ENCODE data around the gene OR2L8. TPM values are rescaled to one million over a fixed set of nuclear protein-coding genes. Genes with fewer than 3 reads are reported as not detected.

Gene OR2L8
- total RNA-seq (2014; rRNA removed; shearing (Covaris generic)) (not detected in 2 replicates), polyA plus RNA-seq (2016; fragmentation: Nextera tagmentation; extraction: Ambion mirVana) (not detected in 2 replicates)
- long read RNA-seq = 0 reads

- Mint-ChIP-seq H3K27ac (no peak within 1 kb of the TSS), H3K4me3 (no peak within 1 kb of the TSS), H3K27me3 (ENCODE audit: insufficient read depth, low read depth, poor library complexity) (no peaks in the 10 kb centered on the region), H3K9me3 (peaks cover 83% of the 10 kb centered on the region), H3K4me1 (no peaks in the 10 kb centered on the region), H3K36me3 (ENCODE audit: low read depth) (peaks cover 24% of the 10 kb centered on the region; the same call in 1 of the 3 replicates)
- TF ChIP-seq ZNF331 (CRISPR knock-in tag; IDR thresholded peaks at IDR 0.05; ENCODE audit: low read depth) = no peak
- TF ChIP-seq POLR2AphosphoS5 (IDR thresholded peaks at IDR 0.05; ENCODE audit: low read depth) = no peak
- no peak for TF ChIP-seq CREB1 (CRISPR knock-in tag; IDR thresholded peaks at IDR 0.05; ENCODE audit: low read depth)
- TF ChIP-seq STAT1 (IDR thresholded peaks at IDR 0.05; ENCODE audit: unreplicated experiment) = no peak
- no peak for TF ChIP-seq ZNF462 (CRISPR knock-in tag; IDR thresholded peaks at IDR 0.05)
- TF ChIP-seq JUNB (IDR thresholded peaks at IDR 0.05; ENCODE audit: unreplicated experiment) = no peak
- TF ChIP-seq CTCF (conservative IDR thresholded peaks at IDR 0.05; ENCODE audit: low read depth in 2 of 2) = no peak
- no peak for TF ChIP-seq REST (IDR thresholded peaks at IDR 0.05; ENCODE audit: unreplicated experiment)
- no peak for TF ChIP-seq ZNF114 (CRISPR knock-in tag; IDR thresholded peaks at IDR 0.05)
- no peak for TF ChIP-seq ETS1 (IDR thresholded peaks at IDR 0.05)
- TF ChIP-seq EZH2 (IDR thresholded peaks at IDR 0.05; ENCODE audit: low read depth, unreplicated experiment) = no peak
- no peak for TF ChIP-seq NANOG (IDR thresholded peaks at IDR 0.05; ENCODE audit: borderline replicate concordance)
- Histone ChIP-seq H3K9me2 (ENCODE audit: insufficient read depth) (no peaks in the 10 kb centered on the region), H3K36me3 (ENCODE audit: insufficient read depth) (no peaks in the 10 kb centered on the region; the same call in 1 of the 2 replicates), H3K4me3 (no peak within 1 kb of the TSS), H3K79me2 (replicated peaks; ENCODE audit: insufficient read depth) (no peaks in the 10 kb centered on the region), H3K27ac (ENCODE audit: low read depth) (no peak within 1 kb of the TSS), H2AFZ (no peak within 1 kb of the TSS), H3K4me1 (ENCODE audit: insufficient read depth) (no peaks in the 10 kb centered on the region), H4K20me1 (replicated peaks; ENCODE audit: insufficient read depth) (no peaks in the 10 kb centered on the region), H3K27me3 (ENCODE audit: insufficient read depth) (no peaks in the 10 kb centered on the region), H3K4me2 (no peak within 1 kb of the TSS), H3F3A (replicated peaks; ENCODE audit: low read depth) (no peaks in the 10 kb centered on the region)
- DNase-seq (ENCODE audit: low spot score) (no peak), ATAC-seq (no peak)
Measured at GRCh38 chr1:247948558-247948957, at the start of gene OR2L8. Gene OR2L8, plus strand, starts transcription at chr1:247948858. Its CDS starts 0 bp downstream, at chr1:247948858.
